ENCODE results near the gene MEGF11.

GRCh38 chr15:66038387-66039116 lies 215.0 kb downstream of the MEGF11 start:
- no peak for TF ChIP-seq OSR1 (CRISPR knock-in tag; IDR thresholded peaks at IDR 0.05)
- TF ChIP-seq ZNF565 (CRISPR knock-in tag; conservative IDR thresholded peaks at IDR 0.05; ENCODE audit: low read depth) = no peak
- no peak for TF ChIP-seq PATZ1 (CRISPR knock-in tag; IDR thresholded peaks at IDR 0.05; ENCODE audit: borderline replicate concordance)
- TF ChIP-seq RARB (CRISPR knock-in tag; IDR thresholded peaks at IDR 0.05) = no peak
- TF ChIP-seq POU6F1 (CRISPR knock-in tag; IDR thresholded peaks at IDR 0.05; ENCODE audit: borderline replicate concordance, low read depth) = no peak
